ENCODE results near the gene TNIP2. TPM values are rescaled to one million over a fixed set of nuclear protein-coding genes. Genes with fewer than 3 reads are reported as not detected.

The TNIP2 gene
- total and polyA plus RNA-seq, 10 donors, result 32.7 to 53.5 (median 47.9) TPM

DNA sequence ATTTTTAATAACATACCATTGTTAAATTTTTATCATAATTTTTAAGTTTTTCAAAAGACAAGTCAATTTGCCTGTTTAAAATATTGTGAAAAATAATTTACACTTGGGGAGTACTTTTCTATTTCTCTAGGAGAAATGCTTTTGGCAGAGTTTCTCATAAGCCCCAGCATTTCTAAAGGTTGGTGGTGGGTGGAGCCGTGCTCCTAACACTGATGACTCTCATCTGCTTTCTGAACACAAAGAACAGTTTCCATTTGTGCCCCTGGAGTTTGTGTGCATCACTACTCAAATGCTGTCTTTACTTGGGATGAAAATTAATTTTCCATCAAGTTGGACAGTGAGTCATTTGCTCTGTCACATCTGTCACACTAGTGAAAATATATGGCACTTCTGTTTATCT lies 57.6 kb downstream of the TNIP2 start:
- Histone ChIP-seq H3K36me3 (peaks cover 0 to 100% (median 95%) of the 10 kb centered on the region in 6 donors), H3K27me3 (replicated peaks in 1 of 7) (no peaks in the 10 kb centered on the region), H3K4me1 (peaks cover 2 to 32% (median 20%) of the 10 kb centered on the region in 6 donors), H3K4me3 (no peak overlapping the region), H3K27ac (no peak overlapping the region), H3K9me3 (no peaks in the 10 kb centered on the region)
- WGBS, 5 donors, result 84 to 98% (median 89%) methylated on average over 1 of the region's 1 CpG
- intact Hi-C loops (cut with DNase I; ENCODE audit: low total_unique reads), result no loop called here
- no peak for TF ChIP-seq POLR2AphosphoS5 (IDR thresholded peaks at IDR 0.05)
- no peak for DNase-seq

DNA sequence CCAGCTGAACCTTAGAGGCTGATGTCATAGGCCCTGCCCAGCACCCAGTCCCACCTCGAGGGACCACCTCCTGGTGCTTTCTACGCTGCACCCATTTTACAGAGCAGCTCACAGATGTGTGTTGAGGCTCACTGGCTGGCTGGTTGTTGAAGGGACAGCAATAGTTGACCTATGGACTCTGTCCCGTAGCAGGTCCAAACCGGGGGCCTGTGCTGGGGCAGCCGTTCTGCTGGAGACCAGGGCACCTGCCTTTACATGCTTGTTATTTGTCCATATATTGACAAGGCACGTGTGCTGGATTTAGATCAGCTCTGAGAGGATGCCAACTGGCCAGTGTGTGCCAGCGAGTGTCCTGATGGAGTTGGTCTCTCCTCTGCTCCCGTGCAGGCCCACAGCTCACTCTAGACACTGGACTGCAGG lies 58.1 kb downstream of the TNIP2 start:
- Histone ChIP-seq H3K27me3 (replicated peaks in 1 of 7) (no peaks in the 10 kb centered on the region), H3K9me3 (no peaks in the 10 kb centered on the region), H3K4me3 (no peak overlapping the region), H3K36me3 (peaks cover 0 to 100% (median 95%) of the 10 kb centered on the region in 6 donors), H3K4me1 (peaks cover 2 to 32% (median 20%) of the 10 kb centered on the region in 6 donors), H3K27ac (peak overlapping the region in 1 of 8 donors; percentile 71)
- no peak for DNase-seq
- TF ChIP-seq POLR2AphosphoS5 (IDR thresholded peaks at IDR 0.05) (no peak), POLR2A (IDR thresholded peaks at IDR 0.05) (no peak)
- TF ChIP-seq, protein P1, sequence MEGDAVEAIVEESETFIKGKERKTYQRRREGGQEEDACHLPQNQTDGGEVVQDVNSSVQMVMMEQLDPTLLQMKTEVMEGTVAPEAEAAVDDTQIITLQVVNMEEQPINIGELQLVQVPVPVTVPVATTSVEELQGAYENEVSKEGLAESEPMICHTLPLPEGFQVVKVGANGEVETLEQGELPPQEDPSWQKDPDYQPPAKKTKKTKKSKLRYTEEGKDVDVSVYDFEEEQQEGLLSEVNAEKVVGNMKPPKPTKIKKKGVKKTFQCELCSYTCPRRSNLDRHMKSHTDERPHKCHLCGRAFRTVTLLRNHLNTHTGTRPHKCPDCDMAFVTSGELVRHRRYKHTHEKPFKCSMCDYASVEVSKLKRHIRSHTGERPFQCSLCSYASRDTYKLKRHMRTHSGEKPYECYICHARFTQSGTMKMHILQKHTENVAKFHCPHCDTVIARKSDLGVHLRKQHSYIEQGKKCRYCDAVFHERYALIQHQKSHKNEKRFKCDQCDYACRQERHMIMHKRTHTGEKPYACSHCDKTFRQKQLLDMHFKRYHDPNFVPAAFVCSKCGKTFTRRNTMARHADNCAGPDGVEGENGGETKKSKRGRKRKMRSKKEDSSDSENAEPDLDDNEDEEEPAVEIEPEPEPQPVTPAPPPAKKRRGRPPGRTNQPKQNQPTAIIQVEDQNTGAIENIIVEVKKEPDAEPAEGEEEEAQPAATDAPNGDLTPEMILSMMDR (IDR thresholded peaks at IDR 0.05 in 8 of 11, conservative IDR thresholded peaks at IDR 0.05 in 3 of 11), result no peak
- WGBS, 5 donors, result 86 to 95% (median 93%) methylated on average over 7 to 8 of the region's 8 CpGs
- intact Hi-C loops (cut with DNase I; ENCODE audit: low total_unique reads), result no loop called here

DNA sequence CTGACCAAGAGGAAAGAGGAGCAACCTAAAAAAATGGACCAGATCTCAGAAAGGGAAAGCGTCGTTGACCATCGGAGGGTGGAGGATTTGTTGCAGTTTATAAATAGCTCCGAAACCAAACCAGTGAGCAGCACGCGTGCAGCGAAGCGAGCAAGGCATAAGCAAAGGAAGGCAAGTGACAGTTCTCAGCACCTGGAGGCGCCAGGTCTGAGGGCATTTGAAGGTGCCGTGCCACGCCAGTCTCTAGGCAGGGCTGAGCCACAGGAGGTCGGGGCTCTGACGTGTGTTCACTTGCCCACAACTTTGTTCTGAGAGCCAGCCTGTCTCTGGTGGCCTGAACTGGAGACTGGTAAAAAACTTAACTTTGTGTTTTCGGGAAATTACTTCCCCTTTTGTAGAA lies 59.7 kb downstream of the TNIP2 start:
- peak; percentile 90 for DNase-seq
- intact Hi-C loops (cut with DNase I; ENCODE audit: low total_unique reads), result no loop called here
- WGBS, 5 donors, result 61 to 80% (median 70%) methylated on average over 14 of the region's 14 CpGs
- H3K27me3 ChIP-seq (replicated peaks in 1 of 7), result no peaks in the 10 kb centered on the region
- peak overlapping the region in 5 of 8 donors; percentile 51 to 71 (median 64) for H3K27ac ChIP-seq
- H3K9me3 ChIP-seq, result no peaks in the 10 kb centered on the region
- peaks cover 0 to 100% (median 94%) of the 10 kb centered on the region in 6 donors for H3K36me3 ChIP-seq
- TF ChIP-seq POLR2A (IDR thresholded peaks at IDR 0.05), result no peak
- TF ChIP-seq, protein P1 (IDR thresholded peaks at IDR 0.05 in 8 of 11, conservative IDR thresholded peaks at IDR 0.05 in 3 of 11), result peak in 1 of 11 experiments; percentile 18
- peak; percentile 66 to 78 (median 76) for TF ChIP-seq POLR2AphosphoS5 (IDR thresholded peaks at IDR 0.05)
- H3K4me3 ChIP-seq, result peak overlapping the region in 1 of 8 donors; percentile 19
- H3K4me1 ChIP-seq, result peaks cover 2 to 45% (median 24%) of the 10 kb centered on the region in 6 donors

DNA sequence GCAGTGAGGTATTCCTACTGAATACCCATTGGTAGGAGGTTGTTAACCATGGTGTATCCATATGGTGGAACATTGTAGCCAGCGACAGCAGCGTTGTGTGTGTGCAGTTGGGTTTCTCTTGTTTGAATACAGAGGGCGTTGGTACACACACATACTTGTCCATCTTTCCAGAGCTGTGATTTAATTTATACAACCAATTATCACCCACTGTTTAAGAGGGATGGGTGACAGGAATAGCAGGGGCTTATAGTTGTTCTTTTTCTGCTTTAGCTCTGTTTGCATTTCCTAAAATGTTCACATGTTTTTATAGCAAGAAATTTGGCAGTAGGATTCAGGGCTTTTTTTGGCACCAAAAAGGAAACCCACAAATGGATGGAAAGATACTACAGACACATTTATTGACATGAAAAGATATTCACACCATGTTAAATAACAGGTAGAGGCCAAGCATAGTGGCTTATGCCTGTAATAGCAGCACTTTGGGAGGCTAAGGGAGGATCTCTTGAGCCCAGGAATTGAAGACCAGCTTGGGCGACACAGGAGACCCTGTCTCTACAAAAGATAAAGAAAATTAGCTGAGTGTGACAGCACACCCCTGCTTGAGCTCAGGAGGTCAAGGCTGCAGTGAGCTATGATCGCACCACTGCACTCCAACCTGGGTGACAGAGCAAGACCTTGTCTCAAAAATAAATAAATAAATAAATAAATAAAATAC lies 60.6 kb downstream of the TNIP2 start:
- H3K4me1 ChIP-seq, result peaks cover 2 to 54% (median 25%) of the 10 kb centered on the region in 6 donors
- H3K36me3 ChIP-seq, result peaks cover 0 to 100% (median 94%) of the 10 kb centered on the region in 6 donors
- WGBS, 5 donors, result 79 to 88% (median 83%) methylated on average over 5 of the region's 5 CpGs
- TF ChIP-seq, protein P1 (IDR thresholded peaks at IDR 0.05 in 8 of 11, conservative IDR thresholded peaks at IDR 0.05 in 3 of 11), result no peak
- TF ChIP-seq POLR2AphosphoS5 (IDR thresholded peaks at IDR 0.05) (no peak), POLR2A (IDR thresholded peaks at IDR 0.05) (no peak)
- H3K9me3 ChIP-seq, result no peaks in the 10 kb centered on the region
- peak overlapping the region in 3 of 8 donors; percentile 64 to 71 (median 65) for H3K27ac ChIP-seq
- intact Hi-C loops (cut with DNase I; ENCODE audit: low total_unique reads), result no loop called here
- DNase-seq, result no peak
- H3K27me3 ChIP-seq (replicated peaks in 1 of 7), result no peaks in the 10 kb centered on the region
- no peak overlapping the region for H3K4me3 ChIP-seq

Data from spleen (tissue), 11 donors.